ENCODE results near the gene GBP1.
"Not testable (repeated sequence)": the region's sequence is repeated elsewhere in the genome, so short reads cannot be mapped to it uniquely, and the experiment has no call there.

DNA sequence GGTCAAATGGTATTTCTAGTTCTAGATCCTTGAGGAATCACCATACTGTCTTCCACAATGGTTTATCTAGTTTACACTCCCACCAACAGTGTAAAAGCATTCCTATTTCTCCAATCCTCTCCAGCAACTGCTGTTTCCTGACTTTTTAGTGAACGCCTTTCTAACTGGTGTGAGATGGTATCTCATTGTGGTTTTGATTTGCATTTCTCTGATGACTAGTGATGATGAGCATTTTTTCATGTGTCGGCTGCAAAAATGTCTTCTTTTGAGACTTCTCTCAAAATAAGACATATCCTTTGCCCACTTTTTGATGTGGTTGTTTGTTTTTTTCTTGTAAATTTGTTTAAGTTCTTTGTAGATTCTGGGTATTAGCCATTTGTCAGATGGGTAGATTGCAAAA, 36.0 kb downstream of the GBP1 start:
- TF ChIP-seq EZH2 (IDR thresholded peaks at IDR 0.05; ENCODE audit: borderline replicate concordance, low read depth, low read length, severe bottlenecking); CTCF (IDR thresholded peaks at IDR 0.05; ENCODE audit: extremely low read depth in 1 of 2, insufficient read depth in 1 of 2, low read depth in 1 of 2, low read length in 2 of 2); POLR2A (IDR thresholded peaks at IDR 0.05; ENCODE audit: low read depth, low read length); GATA2 (IDR thresholded peaks at IDR 0.05; ENCODE audit: insufficient read depth, insufficient read length, low read depth, low read length): not testable (repeated sequence)
- TF ChIP-seq, protein P1, sequence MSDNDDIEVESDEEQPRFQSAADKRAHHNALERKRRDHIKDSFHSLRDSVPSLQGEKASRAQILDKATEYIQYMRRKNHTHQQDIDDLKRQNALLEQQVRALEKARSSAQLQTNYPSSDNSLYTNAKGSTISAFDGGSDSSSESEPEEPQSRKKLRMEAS (IDR thresholded peaks at IDR 0.05; ENCODE audit: insufficient read depth, insufficient read length) = not testable (repeated sequence)

All from endothelial cell of umbilical vein (primary cell).